ENCODE data around the gene CYP26B1.
A peak's percentile ranks its signal among the peaks of the same experiment; 100 is the strongest.

CYP26B1 gene

DNA sequence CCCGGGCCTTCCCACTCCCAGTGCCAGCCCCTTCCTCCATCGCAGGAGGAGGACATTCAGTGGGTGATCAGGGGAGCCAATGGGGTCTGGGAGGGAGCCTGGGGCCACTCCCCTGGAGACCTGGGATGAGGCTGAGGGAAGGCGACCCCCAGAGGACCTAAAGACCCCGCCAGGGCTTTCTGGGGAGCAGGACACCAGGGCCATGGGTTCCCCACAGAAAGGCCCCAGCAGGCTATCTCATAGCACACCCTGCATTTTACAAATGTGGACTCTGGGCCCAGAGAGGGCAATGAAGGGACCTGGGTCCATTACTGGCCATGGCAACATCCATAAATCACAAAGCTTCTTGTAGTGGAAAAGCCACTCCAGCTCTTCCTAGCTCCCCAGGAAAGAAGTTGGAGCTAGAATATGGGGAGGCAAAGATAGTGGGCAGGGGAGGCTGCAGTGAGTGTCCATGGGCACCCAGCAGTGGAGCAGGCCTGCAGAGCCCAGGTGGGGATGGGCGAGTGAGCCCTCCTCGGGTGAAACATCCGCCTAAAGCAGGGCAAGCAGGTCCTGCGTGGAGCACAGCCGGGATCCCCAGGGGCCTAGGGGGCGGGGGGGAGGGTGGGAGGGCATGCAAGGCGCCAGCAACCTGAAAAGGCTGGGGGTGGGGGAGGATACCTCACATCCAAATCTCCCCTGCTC is 13.8 kb downstream of the CYP26B1 start:
- Mint-ChIP-seq H3K4me1 (no peaks in the 10 kb centered on the region), H3K27me3 (peaks cover 10% of the 10 kb centered on the region), H3K9me3 (no peaks in the 10 kb centered on the region), H3K4me3 (no peak overlapping the region), H3K36me3 (no peaks in the 10 kb centered on the region), H3K27ac (no peak overlapping the region)
- CTCF ChIA-PET: no interaction called here
- peak; percentile 5 for DNase-seq

DNA sequence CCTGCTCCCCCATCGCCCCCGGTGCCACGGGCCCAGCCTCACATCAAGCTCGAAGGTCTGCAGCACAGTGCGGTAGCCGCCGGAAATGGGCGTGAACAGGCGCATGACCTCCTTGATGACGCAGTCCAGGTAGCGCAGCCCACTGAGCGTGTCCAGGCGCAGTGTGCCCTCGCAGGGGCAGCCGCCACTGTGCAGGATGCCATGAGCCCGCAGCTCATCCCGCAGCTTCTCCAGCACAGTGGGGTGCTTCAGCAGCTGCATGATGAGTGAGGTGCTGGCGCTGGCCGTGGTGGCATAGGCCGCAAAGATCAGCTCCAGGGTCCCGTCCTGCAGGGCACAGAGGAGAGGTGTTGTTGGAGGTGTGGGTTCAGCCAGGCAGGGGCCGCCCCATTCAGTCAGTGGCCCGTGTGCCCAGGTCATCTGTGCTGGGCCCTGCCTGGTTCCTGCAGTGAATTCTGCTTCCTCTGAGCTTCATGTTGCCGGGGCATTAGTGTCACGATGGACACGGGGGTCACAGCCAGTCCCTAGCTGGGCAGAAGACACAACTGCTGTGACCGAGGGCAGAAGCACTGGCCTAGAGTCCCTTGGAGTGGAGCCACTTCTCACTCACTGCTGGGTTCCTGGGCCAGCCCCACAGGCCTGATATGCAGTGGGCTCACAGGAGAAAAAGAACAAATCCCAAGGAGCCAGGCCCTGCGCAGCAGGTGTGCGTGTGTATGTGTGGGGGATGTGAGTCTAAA is 14.5 kb downstream of the CYP26B1 start:
- Mint-ChIP-seq H3K27me3 (peaks cover 11% of the 10 kb centered on the region), H3K9me3 (no peaks in the 10 kb centered on the region), H3K4me3 (no peak overlapping the region), H3K4me1 (no peaks in the 10 kb centered on the region), H3K36me3 (no peaks in the 10 kb centered on the region), H3K27ac (no peak overlapping the region)
- DNase-seq: peak; percentile 5
- CTCF ChIA-PET: no interaction called here

DNA sequence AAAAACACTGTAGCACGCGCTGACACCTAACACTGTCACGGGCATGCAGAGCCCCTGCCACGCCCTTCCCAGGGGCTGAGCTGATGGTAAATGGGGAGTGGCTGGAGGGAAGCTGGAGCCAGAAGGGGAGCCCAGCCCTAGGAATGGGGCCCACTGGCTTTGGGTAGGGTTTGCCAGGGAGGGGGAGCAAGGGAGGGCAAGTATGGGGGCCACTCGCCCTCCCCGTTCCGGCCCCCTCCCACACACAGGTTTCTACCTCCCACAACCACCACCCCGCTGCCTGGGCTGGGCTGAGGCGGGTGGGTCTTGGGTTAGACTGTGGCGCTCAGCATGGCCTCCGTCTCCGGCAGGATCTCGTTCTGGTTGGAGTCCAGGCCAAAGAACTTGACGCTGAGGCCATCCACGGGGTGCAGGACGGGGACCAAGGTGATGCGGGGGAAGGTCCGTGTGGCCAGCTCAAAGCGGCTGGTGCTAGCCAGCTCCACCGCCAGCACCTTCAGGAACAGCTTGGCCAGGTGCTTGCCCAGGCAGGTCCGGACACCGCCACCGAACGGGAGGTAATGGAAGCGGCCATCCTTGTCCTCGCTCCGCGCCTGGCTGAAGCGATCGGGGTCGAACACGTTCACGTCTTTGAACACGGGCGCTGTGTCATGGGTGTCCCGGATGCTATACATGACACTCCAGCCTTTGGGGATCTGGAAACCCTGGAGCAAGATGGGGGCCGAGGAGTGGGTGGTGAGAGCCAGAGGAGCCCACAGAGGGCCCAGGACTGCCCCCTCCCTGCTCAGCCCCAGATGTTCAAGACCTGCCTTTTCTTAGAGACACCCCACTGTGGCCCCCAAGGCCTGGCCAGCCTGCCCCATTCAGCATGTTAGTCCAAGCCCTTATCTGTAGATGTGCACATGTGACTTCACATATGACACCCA is 15.5 kb downstream of the CYP26B1 start:
- DNase-seq: peak; percentile 14
- no peaks in the 10 kb centered on the region for H3K36me3 Mint-ChIP-seq
- no peak overlapping the region for H3K27ac Mint-ChIP-seq
- H3K9me3 Mint-ChIP-seq: no peaks in the 10 kb centered on the region
- peaks cover 11% of the 10 kb centered on the region for H3K27me3 Mint-ChIP-seq
- CTCF ChIA-PET: no interaction called here
- no peak overlapping the region for H3K4me3 Mint-ChIP-seq
- no peaks in the 10 kb centered on the region for H3K4me1 Mint-ChIP-seq

DNA sequence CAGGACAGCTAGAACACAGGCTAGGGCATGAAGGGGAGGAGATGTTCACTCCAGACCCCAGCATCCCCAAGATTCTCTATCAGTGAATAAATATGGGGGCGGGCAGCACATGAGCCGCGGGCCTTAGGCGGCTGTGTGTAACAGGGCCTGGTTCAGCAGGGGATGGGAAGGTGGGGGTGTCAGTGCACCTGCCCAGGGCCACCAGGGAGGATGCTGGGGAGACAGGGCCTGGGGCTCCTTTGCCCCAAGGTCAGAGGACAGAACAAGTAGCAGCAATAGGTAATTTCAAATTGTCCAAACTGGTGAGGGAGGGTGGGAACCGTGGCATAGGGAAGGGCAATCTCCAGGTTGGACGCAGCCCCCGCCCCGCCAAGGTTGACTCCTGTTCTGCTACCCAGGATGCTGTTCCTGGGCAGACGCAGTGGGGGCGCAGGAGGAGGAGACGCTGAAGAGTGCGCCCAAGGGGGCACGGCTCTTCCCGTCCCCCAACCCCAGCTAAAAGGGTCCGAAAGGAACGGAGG is 16.2 kb downstream of the CYP26B1 start:
- Mint-ChIP-seq H3K4me3 (no peak overlapping the region), H3K27ac (no peak overlapping the region), H3K27me3 (peaks cover 11% of the 10 kb centered on the region), H3K36me3 (no peaks in the 10 kb centered on the region), H3K4me1 (no peaks in the 10 kb centered on the region), H3K9me3 (no peaks in the 10 kb centered on the region)
- CTCF ChIA-PET: no interaction called here
- peak; percentile 4 for DNase-seq

GRCh38 chr2:72130659-72131360 is 16.9 kb downstream of the CYP26B1 start:
- peaks cover 11% of the 10 kb centered on the region for H3K27me3 Mint-ChIP-seq
- no peak overlapping the region for H3K4me3 Mint-ChIP-seq
- H3K27ac Mint-ChIP-seq: no peak overlapping the region
- H3K4me1 Mint-ChIP-seq: no peaks in the 10 kb centered on the region
- no peaks in the 10 kb centered on the region for H3K36me3 Mint-ChIP-seq
- H3K9me3 Mint-ChIP-seq: no peaks in the 10 kb centered on the region
- peak; percentile 3 for DNase-seq
- CTCF ChIA-PET: no interaction called here

DNA sequence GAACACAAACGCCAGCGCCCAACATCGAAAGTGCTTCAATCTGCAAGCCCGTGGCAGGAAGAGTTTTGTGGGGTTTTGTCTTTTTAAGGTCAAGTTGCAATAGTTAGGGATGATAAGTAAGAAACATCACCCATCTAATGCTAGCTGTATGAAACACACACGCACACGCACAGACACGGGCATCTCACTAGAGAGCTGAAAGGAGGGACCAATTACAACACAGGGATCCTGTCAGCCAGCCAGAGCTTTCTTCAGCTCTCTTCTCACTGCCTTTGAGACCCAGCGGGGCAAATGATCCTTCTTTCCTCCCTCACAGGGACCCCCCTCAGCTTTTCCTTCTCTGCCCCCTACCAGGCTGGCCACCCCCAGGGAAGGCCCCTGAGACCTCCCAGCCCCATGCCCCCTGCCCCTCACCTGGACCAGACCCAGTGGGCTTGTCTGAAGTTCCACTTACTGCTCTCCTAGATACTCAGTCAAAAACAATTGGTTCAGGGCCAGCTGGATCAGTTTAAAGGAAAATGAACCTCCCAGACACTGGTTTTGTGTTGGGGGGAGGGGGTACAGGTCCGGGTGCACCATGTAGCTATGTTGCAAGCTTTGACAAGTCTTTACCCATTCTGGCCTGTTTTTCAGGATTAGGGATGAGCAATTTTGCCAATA is 17.9 kb downstream of the CYP26B1 start:
- DNase-seq: peak; percentile 1
- Mint-ChIP-seq H3K36me3 (no peaks in the 10 kb centered on the region), H3K27ac (no peak overlapping the region), H3K9me3 (no peaks in the 10 kb centered on the region), H3K4me3 (no peak overlapping the region), H3K27me3 (peaks cover 11% of the 10 kb centered on the region), H3K4me1 (no peaks in the 10 kb centered on the region)
- CTCF ChIA-PET: interaction anchor here (0.6 kb wide), 1 partner anchor 22 kb away, joined by 3 read pairs; no protein-coding TSS in a partner anchor

GRCh38 chr2:72128843-72129227 is 18.8 kb downstream of the CYP26B1 start:
- CTCF ChIA-PET: no interaction called here
- no peak overlapping the region for H3K4me3 Mint-ChIP-seq

DNA sequence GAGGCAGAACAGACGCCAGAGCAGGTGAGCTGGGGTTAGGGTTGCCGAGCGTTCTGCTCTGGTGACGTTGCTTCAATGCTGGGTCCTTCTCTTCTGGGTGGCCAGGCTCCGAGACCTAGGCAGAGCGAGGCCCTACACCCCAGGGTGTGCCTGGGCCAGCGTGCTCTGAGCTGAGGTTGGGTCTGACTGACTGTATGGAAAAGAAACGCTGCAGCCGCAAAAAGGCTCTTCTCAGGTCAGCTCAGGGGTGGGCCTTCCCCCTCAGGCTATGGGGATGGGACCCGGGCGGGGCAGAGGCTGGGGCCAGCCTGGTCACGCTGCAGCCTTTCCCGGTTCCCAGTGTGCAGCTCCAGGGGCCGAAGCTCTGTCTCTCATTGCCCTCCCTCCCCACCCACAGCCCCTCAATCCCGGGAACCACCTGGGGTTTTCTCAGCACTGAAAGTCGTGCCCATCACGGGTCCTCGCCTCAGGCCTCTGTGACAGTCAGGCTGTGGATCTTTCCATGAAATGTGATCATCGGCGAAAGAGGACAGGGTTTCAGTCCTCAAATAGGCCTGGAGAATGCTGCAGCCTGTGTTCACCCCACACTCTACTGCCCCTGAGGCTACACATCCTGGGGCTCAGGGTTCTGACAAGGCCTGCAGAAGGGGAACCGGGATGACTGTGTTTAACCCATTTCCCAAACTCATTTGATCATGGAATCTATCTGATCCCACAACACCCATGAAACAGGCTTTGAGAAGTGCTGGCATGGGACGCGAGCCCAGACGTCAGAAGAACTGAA is 19.4 kb downstream of the CYP26B1 start:
- peaks cover 11% of the 10 kb centered on the region for H3K27me3 Mint-ChIP-seq
- CTCF ChIA-PET: no interaction called here

More at GRCh38 chr2:72128843-72129227, 18.8 kb downstream of the CYP26B1 start:
- Mint-ChIP-seq H3K27me3 (peaks cover 11% of the 10 kb centered on the region), H3K9me3 (no peaks in the 10 kb centered on the region), H3K4me1 (no peaks in the 10 kb centered on the region), H3K36me3 (no peaks in the 10 kb centered on the region), H3K27ac (no peak overlapping the region)
- peak; percentile 18 for DNase-seq

GRCh38 chr2:72127401-72128058 is 20.1 kb downstream of the CYP26B1 start:
- no peak overlapping the region for H3K4me3 Mint-ChIP-seq
- CTCF ChIA-PET: interaction anchor here (0.8 kb wide), 1 partner anchor 22 kb away, joined by 3 read pairs; no protein-coding TSS in a partner anchor
- no peak overlapping the region for H3K27ac Mint-ChIP-seq
- no peaks in the 10 kb centered on the region for H3K4me1 Mint-ChIP-seq
- H3K9me3 Mint-ChIP-seq: no peaks in the 10 kb centered on the region
- no peaks in the 10 kb centered on the region for H3K36me3 Mint-ChIP-seq
- peak; percentile 17 for DNase-seq
- H3K27me3 Mint-ChIP-seq: peaks cover 11% of the 10 kb centered on the region

More for the DNA sequence above, 19.4 kb downstream of the CYP26B1 start:
- H3K4me3 Mint-ChIP-seq: no peak overlapping the region
- no peaks in the 10 kb centered on the region for H3K36me3 Mint-ChIP-seq
- peak; percentile 5 for DNase-seq
- H3K4me1 Mint-ChIP-seq: no peaks in the 10 kb centered on the region
- H3K27ac Mint-ChIP-seq: no peak overlapping the region
- H3K9me3 Mint-ChIP-seq: no peaks in the 10 kb centered on the region

GRCh38 chr2:72126186-72127100 is 21.2 kb downstream of the CYP26B1 start:
- Mint-ChIP-seq H3K9me3 (no peaks in the 10 kb centered on the region), H3K36me3 (no peaks in the 10 kb centered on the region), H3K27me3 (peaks cover 11% of the 10 kb centered on the region), H3K4me3 (no peak overlapping the region), H3K4me1 (no peaks in the 10 kb centered on the region), H3K27ac (no peak overlapping the region)
- peak; percentile 15 for DNase-seq
- CTCF ChIA-PET: no interaction called here

DNA sequence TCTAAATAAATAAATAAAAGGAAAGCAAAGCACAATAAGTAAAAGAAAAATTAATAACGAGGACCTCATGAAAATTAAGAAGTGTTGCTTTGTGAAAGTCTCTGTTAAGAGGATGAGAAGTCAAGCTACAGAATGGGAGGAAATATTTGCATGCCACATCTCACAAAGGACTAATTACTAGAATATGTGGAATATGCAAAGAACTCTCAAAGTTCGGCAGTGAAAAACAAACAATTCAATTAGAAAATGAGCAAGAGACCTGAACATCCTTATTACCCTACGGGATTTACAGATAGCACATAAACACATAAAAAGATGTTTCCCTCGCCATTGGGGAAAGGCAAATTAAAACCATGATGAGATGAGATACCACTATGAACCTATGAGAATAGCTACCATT is 23.3 kb downstream of the CYP26B1 start:
- H3K4me3 Mint-ChIP-seq: no peak overlapping the region
- CTCF ChIA-PET: no interaction called here
- peaks cover 3% of the 10 kb centered on the region for H3K27me3 Mint-ChIP-seq
- H3K4me1 Mint-ChIP-seq: no peaks in the 10 kb centered on the region
- H3K27ac Mint-ChIP-seq: no peak overlapping the region
- no peak for DNase-seq
- H3K9me3 Mint-ChIP-seq: no peaks in the 10 kb centered on the region
- no peaks in the 10 kb centered on the region for H3K36me3 Mint-ChIP-seq

GRCh38 chr2:72121153-72121552 is 26.5 kb downstream of the CYP26B1 start:
- no peak overlapping the region for H3K27ac Mint-ChIP-seq
- H3K4me1 Mint-ChIP-seq: no peaks in the 10 kb centered on the region
- no peak for DNase-seq
- H3K36me3 Mint-ChIP-seq: no peaks in the 10 kb centered on the region
- H3K4me3 Mint-ChIP-seq: no peak overlapping the region
- CTCF ChIA-PET: no interaction called here
- H3K9me3 Mint-ChIP-seq: no peaks in the 10 kb centered on the region
- H3K27me3 Mint-ChIP-seq: no peaks in the 10 kb centered on the region

Measured in activated naive CD4-positive, alpha-beta T cell treated with anti-CD3 and anti-CD28 coated beads, Interleukin-2, amount 10 ng/mL, durations not matched to agents 7 days and 5 days (primary cell).